ENCODE measurements around the gene ESR2.
"Not testable (repeated sequence)": the region's sequence is repeated elsewhere in the genome, so short reads cannot be mapped to it uniquely, and the experiment has no call there.

Gene ESR2

GRCh38 chr14:64126548-64126947, 167.6 kb downstream of the ESR2 start:
- DNase-seq (ENCODE audit: low read depth): no peak

GRCh38 chr14:64125270-64125669, 168.9 kb downstream of the ESR2 start:
- no peak for DNase-seq (ENCODE audit: low read depth)

- no peak for DNase-seq (ENCODE audit: low read depth)
Measured at GRCh38 chr14:64123241-64123822, 170.8 kb downstream of the ESR2 start.

DNA sequence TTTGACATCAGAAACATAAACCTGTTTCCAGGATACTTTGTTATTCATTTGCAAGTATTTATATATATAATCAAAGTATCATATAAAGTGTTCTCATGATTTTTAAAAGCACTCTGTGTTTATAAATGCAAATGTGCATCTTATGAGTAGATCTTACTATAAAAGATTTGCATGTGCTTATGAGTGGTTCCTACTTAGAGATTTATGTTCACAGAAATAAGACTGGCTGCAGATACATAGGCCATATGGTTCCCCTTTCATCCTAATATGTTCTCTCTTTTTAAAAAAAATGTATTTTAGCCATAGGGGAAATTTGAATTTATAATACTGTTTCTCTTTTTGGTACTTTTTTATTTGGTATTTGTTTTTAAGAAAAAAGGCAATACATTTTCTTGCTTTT, 174.2 kb downstream of the ESR2 start:
- no peak for DNase-seq (ENCODE audit: low read depth)

DNA sequence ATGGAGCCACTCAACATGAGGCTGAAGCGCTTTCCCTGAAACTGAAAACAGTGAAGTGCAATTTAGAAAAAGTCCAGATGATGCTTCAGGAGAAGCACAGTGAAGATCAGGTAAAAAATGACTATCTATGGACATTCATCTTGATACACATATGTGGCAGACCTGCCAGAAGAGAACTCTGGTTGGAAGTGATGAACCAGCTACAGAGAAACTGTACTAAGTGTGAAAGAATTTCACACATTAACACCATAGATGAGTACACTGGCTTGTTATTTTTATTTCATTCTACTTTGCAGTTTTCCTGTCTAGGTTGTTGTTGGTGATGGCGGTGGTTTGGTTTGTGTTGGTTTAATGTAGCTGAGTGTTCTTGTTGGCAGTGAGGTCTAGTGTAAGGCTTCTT, 174.7 kb downstream of the ESR2 start:
- DNase-seq (ENCODE audit: low read depth): no peak

- DNase-seq (ENCODE audit: low read depth): no peak
Measured at GRCh38 chr14:64118892-64119291, 175.3 kb downstream of the ESR2 start.

- DNase-seq (ENCODE audit: low read depth): not testable (repeated sequence)
Measured at GRCh38 chr14:64118403-64118742, 175.8 kb downstream of the ESR2 start.

- no peak for DNase-seq (ENCODE audit: low read depth)
Measured at GRCh38 chr14:64117671-64118402, 176.3 kb downstream of the ESR2 start.

DNA sequence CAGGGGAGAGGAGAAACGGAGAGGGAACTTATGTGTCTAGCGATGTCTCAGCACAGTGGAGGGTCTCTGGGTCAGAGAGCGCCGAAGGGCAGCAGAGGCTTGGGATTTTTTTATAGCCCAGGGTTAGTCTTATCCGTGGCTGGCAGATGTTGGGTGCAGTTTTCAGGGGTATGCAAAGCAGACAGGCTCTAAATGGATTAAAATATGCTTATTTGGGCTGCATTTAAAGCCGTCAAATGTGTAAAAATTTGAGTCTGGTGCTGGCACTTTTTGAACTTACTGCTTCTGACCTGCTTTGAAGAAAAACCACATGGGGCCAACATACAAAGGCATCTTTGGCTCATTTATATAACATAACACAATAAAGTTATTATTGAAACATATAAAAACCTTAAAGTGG, 178.8 kb downstream of the ESR2 start:
- no peak for DNase-seq (ENCODE audit: low read depth)

- no peak for DNase-seq (ENCODE audit: low read depth)
Measured at GRCh38 chr14:64114796-64115195, 179.4 kb downstream of the ESR2 start.

GRCh38 chr14:64114166-64114565, 180.0 kb downstream of the ESR2 start:
- DNase-seq (ENCODE audit: low read depth): no peak

GRCh38 chr14:64112867-64113678, 181.1 kb downstream of the ESR2 start:
- DNase-seq (ENCODE audit: low read depth): no peak

GRCh38 chr14:64110802-64111201, 183.4 kb downstream of the ESR2 start:
- no peak for DNase-seq (ENCODE audit: low read depth)

DNA sequence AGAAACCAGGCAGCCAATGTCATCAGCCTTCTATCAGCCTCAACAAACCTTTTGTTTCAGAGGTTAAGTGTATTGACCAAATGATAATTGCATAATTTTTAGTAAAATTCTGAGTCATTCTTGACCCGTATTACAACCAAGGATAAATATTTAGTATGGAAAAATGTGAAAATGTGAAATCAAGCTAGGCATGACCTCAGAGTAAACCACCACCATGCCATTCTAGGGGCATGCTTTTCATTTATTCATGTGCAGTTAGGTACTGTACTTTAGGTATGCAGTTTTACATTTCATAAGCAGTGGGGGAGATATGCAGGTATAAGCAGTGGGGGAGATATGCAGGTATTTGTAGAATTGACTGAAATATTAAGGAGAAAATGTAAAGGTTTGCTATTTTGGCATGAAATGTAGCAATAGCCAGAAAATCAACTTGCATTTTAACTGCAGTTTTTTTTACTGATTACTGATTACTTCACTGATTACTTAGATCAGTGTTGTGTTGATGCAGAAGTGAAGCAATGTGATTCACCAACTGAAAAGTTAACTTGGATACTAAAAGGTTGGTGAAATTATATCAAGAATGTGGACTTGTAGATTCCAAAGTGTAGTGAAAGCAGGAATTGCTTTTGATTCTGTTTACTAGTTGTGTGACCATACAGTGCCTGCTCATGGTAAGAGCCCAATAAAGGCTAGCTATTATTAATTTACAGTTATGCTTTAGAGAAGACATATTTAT, 184.2 kb downstream of the ESR2 start:
- DNase-seq (ENCODE audit: low read depth): no peak

GRCh38 chr14:64107438-64107837, 186.7 kb downstream of the ESR2 start:
- no peak for DNase-seq (ENCODE audit: low read depth)

GRCh38 chr14:64098120-64098519, 196.1 kb downstream of the ESR2 start:
- no peak for DNase-seq (ENCODE audit: low read depth)

GRCh38 chr14:64095620-64096019, 198.6 kb downstream of the ESR2 start:
- DNase-seq (ENCODE audit: low read depth): no peak

DNA sequence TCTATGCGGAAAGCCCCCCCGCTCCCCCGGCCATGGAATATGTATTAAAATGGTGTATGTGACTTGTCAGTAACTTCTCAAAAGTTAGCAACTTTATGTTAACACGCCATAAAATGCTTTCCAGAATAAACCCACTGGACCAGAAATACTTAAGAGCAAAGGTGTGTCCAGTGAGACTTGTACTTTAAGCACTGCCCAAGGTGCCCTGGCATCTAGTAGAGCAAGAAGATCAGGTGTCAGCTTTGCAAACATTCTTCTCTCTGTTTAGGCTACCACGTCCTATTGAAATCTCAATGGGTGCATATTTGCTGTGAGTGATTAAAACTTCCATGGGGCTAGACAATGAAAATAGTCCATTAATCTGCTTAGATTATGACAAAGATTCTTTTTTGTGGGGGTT, 201.2 kb downstream of the ESR2 start:
- no peak for DNase-seq (ENCODE audit: low read depth)

DNA sequence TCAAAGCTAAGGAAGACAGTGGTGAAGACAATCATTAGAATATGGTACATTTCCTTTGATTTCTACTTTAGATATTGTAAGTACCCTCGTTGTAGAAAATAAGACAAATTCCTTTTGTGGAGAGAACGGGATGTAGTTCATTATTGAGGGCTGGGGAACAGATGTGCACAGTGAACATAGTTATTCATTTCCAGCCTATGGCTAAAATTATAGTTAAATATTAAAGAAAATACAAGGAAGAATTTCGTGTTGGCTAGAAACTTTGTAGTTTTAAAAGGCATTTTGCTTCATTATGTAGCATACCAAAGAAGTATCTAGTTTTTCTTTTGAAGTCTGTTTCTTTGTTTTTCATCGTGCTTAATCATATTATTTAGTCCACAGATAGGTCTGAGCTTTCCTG, 201.8 kb downstream of the ESR2 start:
- DNase-seq (ENCODE audit: low read depth): no peak

DNA sequence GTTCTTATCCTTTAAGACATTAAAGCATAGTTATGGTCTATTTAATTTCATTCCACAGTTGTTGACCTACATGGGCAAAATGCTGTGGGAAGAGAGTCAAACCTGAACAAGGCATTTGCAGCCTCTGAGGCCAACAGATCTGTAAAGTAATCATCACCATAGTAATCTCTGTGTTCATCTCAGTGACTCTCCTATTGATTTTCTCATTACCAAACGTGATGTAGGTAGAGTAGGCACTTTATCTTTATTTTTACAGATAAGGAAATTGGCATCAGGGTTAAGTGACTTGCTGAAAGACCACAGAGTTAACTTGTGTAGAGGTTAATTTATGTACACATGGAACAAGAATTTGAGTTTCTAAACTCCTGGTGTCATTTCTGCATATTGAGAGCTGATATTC, 203.0 kb downstream of the ESR2 start:
- DNase-seq (ENCODE audit: low read depth): no peak

GRCh38 chr14:64089920-64090319, 204.3 kb downstream of the ESR2 start:
- DNase-seq (ENCODE audit: low read depth): no peak

DNA sequence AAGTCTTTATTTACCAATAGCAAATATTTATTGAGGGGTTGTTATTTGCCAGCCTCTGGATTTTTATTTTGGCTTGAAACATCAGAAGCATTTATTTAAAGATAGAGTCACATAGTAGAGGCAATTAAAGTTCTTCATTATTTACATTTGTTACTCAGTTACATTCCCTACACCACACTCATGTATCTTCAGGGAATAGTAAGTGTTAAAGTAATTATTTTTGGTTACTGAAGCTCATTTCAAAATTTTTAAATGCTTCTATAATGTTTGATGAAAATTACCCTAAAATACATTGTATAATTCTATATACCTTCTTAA, 205.6 kb downstream of the ESR2 start:
- no peak for DNase-seq (ENCODE audit: low read depth)

GRCh38 chr14:64082837-64083236, 211.3 kb downstream of the ESR2 start:
- DNase-seq (ENCODE audit: low read depth): no peak

All from activated T-cell treated with anti-CD3 and anti-CD28 coated beads for 24 hours (primary cell).